Activated T-cell treated with anti-CD3 and anti-CD28 coated beads, Interleukin-2, amount 50 U/mL, for 24 hours (primary cell): ENCODE measurements around the gene AMIGO1.
A peak's percentile ranks its signal among the peaks of the same experiment; 100 is the strongest.

Experiments used
- DNase-seq: peaks from one replicate; pipeline ENCODE4 v3.0.0-alpha.2; 2020
- H3K27ac Mint-ChIP-seq: 2 replicates; pipeline ENCODE4 v1.8.0; 2020; ENCODE audit warnings: mild to moderate bottlenecking, mixed read lengths
- H3K27me3 Mint-ChIP-seq: 2 replicates; pipeline ENCODE4 v1.8.0; 2020; ENCODE audit warnings: mixed read lengths
- H3K36me3 Mint-ChIP-seq: 2 replicates; pipeline ENCODE4 v1.8.0; 2020; ENCODE audit warnings: low read depth, mixed read lengths
- H3K4me1 Mint-ChIP-seq: 2 replicates; pipeline ENCODE4 v1.8.0; 2020; ENCODE audit warnings: low read depth, mixed read lengths
- H3K4me3 Mint-ChIP-seq: 2 replicates; pipeline ENCODE4 v1.8.0; 2020; ENCODE audit warnings: mild to moderate bottlenecking, moderate library complexity, mixed read lengths
- H3K9me3 Mint-ChIP-seq: 2 replicates; pipeline ENCODE4 v1.8.0; 2020; ENCODE audit warnings: mixed read lengths

The AMIGO1 gene

GRCh38 chr1:109501644-109502363, 7.7 kb downstream of the AMIGO1 start:
- Mint-ChIP-seq H3K9me3 (no peaks in the 10 kb centered on the region), H3K4me3 (no peak overlapping the region), H3K27ac (peak overlapping the region; percentile 81), H3K27me3 (no peaks in the 10 kb centered on the region), H3K36me3 (peaks cover 36% of the 10 kb centered on the region), H3K4me1 (peaks cover 91% of the 10 kb centered on the region)
- DNase-seq, result peak; percentile 32

GRCh38 chr1:109500941-109501381, 8.6 kb downstream of the AMIGO1 start:
- Mint-ChIP-seq H3K9me3 (no peaks in the 10 kb centered on the region), H3K27ac (peak overlapping the region; percentile 85), H3K36me3 (peaks cover 45% of the 10 kb centered on the region), H3K4me1 (peaks cover 91% of the 10 kb centered on the region), H3K4me3 (no peak overlapping the region), H3K27me3 (no peaks in the 10 kb centered on the region)
- DNase-seq, result peak; percentile 28

- no peaks in the 10 kb centered on the region for H3K9me3 Mint-ChIP-seq
- peak; percentile 74 for DNase-seq
- no peak overlapping the region for H3K4me3 Mint-ChIP-seq
- peaks cover 91% of the 10 kb centered on the region for H3K4me1 Mint-ChIP-seq
- H3K27me3 Mint-ChIP-seq, result no peaks in the 10 kb centered on the region
- peaks cover 52% of the 10 kb centered on the region for H3K36me3 Mint-ChIP-seq
- H3K27ac Mint-ChIP-seq, result peak overlapping the region; percentile 85
These were observed 9.6 kb downstream of the AMIGO1 start for GRCh38 chr1:109499661-109500536.

- H3K27ac Mint-ChIP-seq, result peak overlapping the region; percentile 85
- H3K36me3 Mint-ChIP-seq, result peaks cover 56% of the 10 kb centered on the region
- H3K9me3 Mint-ChIP-seq, result no peaks in the 10 kb centered on the region
- H3K4me1 Mint-ChIP-seq, result peaks cover 88% of the 10 kb centered on the region
- H3K27me3 Mint-ChIP-seq, result no peaks in the 10 kb centered on the region
- no peak for DNase-seq
- H3K4me3 Mint-ChIP-seq, result no peak overlapping the region
These were observed 10.4 kb downstream of the AMIGO1 start for GRCh38 chr1:109499081-109499480.

GRCh38 chr1:109498161-109498801, 11.2 kb downstream of the AMIGO1 start:
- Mint-ChIP-seq H3K4me1 (peaks cover 87% of the 10 kb centered on the region), H3K27me3 (no peaks in the 10 kb centered on the region), H3K9me3 (no peaks in the 10 kb centered on the region), H3K4me3 (peak overlapping the region; percentile 23), H3K36me3 (peaks cover 58% of the 10 kb centered on the region), H3K27ac (peak overlapping the region; percentile 84)
- DNase-seq, result peak; percentile 45

GRCh38 chr1:109497449-109498160, 11.9 kb downstream of the AMIGO1 start:
- H3K4me3 Mint-ChIP-seq, result peak overlapping the region; percentile 23
- DNase-seq, result no peak

GRCh38 chr1:109495738-109496137, 13.8 kb downstream of the AMIGO1 start:
- peaks cover 70% of the 10 kb centered on the region for H3K4me1 Mint-ChIP-seq
- H3K27ac Mint-ChIP-seq, result peak overlapping the region; percentile 68
- H3K9me3 Mint-ChIP-seq, result no peaks in the 10 kb centered on the region
- no peaks in the 10 kb centered on the region for H3K27me3 Mint-ChIP-seq
- peaks cover 72% of the 10 kb centered on the region for H3K36me3 Mint-ChIP-seq
- no peak for DNase-seq
- peak overlapping the region; percentile 96 for H3K4me3 Mint-ChIP-seq

More at GRCh38 chr1:109497449-109498160, 11.9 kb downstream of the AMIGO1 start:
- Mint-ChIP-seq H3K9me3 (no peaks in the 10 kb centered on the region), H3K27me3 (no peaks in the 10 kb centered on the region), H3K36me3 (peaks cover 58% of the 10 kb centered on the region), H3K27ac (peak overlapping the region; percentile 84), H3K4me1 (peaks cover 88% of the 10 kb centered on the region)

- no peaks in the 10 kb centered on the region for H3K9me3 Mint-ChIP-seq
- H3K27me3 Mint-ChIP-seq, result no peaks in the 10 kb centered on the region
- peaks cover 76% of the 10 kb centered on the region for H3K36me3 Mint-ChIP-seq
- peak; percentile 95 for DNase-seq
- H3K4me3 Mint-ChIP-seq, result peak within 1 kb of the TSS; percentile 96
- peaks cover 53% of the 10 kb centered on the region for H3K4me1 Mint-ChIP-seq
- peak within 1 kb of the TSS; percentile 94 for H3K27ac Mint-ChIP-seq
These were observed 15.6 kb downstream of the AMIGO1 start, which contains the start of gene CYB561D1 for GRCh38 chr1:109493805-109494539. CYB561D1 (plus strand) TSS chr1:109494094; CDS start chr1:109494140, 46 bp downstream.

- H3K27ac Mint-ChIP-seq, result no peak overlapping the region
- H3K36me3 Mint-ChIP-seq, result peaks cover 78% of the 10 kb centered on the region
- H3K4me1 Mint-ChIP-seq, result peaks cover 47% of the 10 kb centered on the region
- DNase-seq, result no peak
- H3K9me3 Mint-ChIP-seq, result no peaks in the 10 kb centered on the region
- H3K4me3 Mint-ChIP-seq, result peak overlapping the region; percentile 96
- no peaks in the 10 kb centered on the region for H3K27me3 Mint-ChIP-seq
These were observed 16.3 kb downstream of the AMIGO1 start for GRCh38 chr1:109493227-109493626.

GRCh38 chr1:109492779-109493178, 16.7 kb downstream of the AMIGO1 start:
- H3K4me1 Mint-ChIP-seq, result peaks cover 42% of the 10 kb centered on the region
- H3K27ac Mint-ChIP-seq, result no peak overlapping the region
- DNase-seq, result no peak
- H3K36me3 Mint-ChIP-seq, result peaks cover 78% of the 10 kb centered on the region
- no peak overlapping the region for H3K4me3 Mint-ChIP-seq
- H3K27me3 Mint-ChIP-seq, result no peaks in the 10 kb centered on the region
- H3K9me3 Mint-ChIP-seq, result no peaks in the 10 kb centered on the region

- Mint-ChIP-seq H3K36me3 (peaks cover 81% of the 10 kb centered on the region), H3K4me1 (peaks cover 35% of the 10 kb centered on the region)
These were observed 18.2 kb downstream of the AMIGO1 start for GRCh38 chr1:109491372-109491771.

GRCh38 chr1:109490934-109491302, 18.6 kb downstream of the AMIGO1 start:
- H3K9me3 Mint-ChIP-seq, result no peaks in the 10 kb centered on the region
- no peaks in the 10 kb centered on the region for H3K27me3 Mint-ChIP-seq
- peaks cover 34% of the 10 kb centered on the region for H3K4me1 Mint-ChIP-seq
- no peak overlapping the region for H3K4me3 Mint-ChIP-seq
- H3K27ac Mint-ChIP-seq, result no peak overlapping the region
- H3K36me3 Mint-ChIP-seq, result peaks cover 81% of the 10 kb centered on the region
- DNase-seq, result no peak

More at GRCh38 chr1:109491372-109491771, 18.2 kb downstream of the AMIGO1 start:
- no peak overlapping the region for H3K27ac Mint-ChIP-seq
- no peak overlapping the region for H3K4me3 Mint-ChIP-seq
- no peaks in the 10 kb centered on the region for H3K9me3 Mint-ChIP-seq
- no peaks in the 10 kb centered on the region for H3K27me3 Mint-ChIP-seq
- no peak for DNase-seq
